K562 (cell line): ENCODE data around the gene SCYL1. TPM values are rescaled to one million over a fixed set of nuclear protein-coding genes. Genes with fewer than 3 reads are reported as not detected.

Experiments used
- CEBPZ ChIP-seq: fragments of 150-350 bp; IDR thresholded peaks from 2 replicates; pipeline ENCODE4 v1.6.1; 2014; ENCODE audit warnings: low read depth, mild to moderate bottlenecking, low read length, borderline replicate concordance
- CHD1 ChIP-seq: fragments of 200-600 bp; sonication (generic); IDR thresholded peaks from one replicate; pipeline ENCODE4 v1.6.1; 2012; ENCODE audit warnings: mild to moderate bottlenecking, moderate library complexity, low read length, inconsistent platforms
- CUX1 ChIP-seq: fragments of 200-800 bp; sonication (Bioruptor generic); IDR thresholded peaks from 2 replicates; pipeline ENCODE4 v1.6.1; 2016; ENCODE audit warnings: missing genetic modification characterization, missing compliant biosample characterization
- ESRRB ChIP-seq: fragments of 250-450 bp; sonication (Bioruptor Pico); IDR thresholded peaks from 2 replicates; pipeline ENCODE4 v1.5.0; 2020; ENCODE audit warnings: mild to moderate bottlenecking, moderate library complexity, borderline replicate concordance
- FOXP4 ChIP-seq: sonication (generic); formaldehyde crosslinking; IDR thresholded peaks from 2 replicates; pipeline ENCODE4 v1.8.0; 2022; ENCODE audit warnings: mild to moderate bottlenecking, missing genetic modification reagents, borderline replicate concordance
- GTF2F1 ChIP-seq: IDR thresholded peaks from 2 replicates; pipeline ENCODE4 v1.6.1; 2011; ENCODE audit warnings: low read depth, low read length, improper control_type of control experiment
- MAFF ChIP-seq: IDR thresholded peaks from 2 replicates; pipeline ENCODE4 v1.6.1; 2012; ENCODE audit warnings: low read length, improper control_type of control experiment
- MED1 ChIP-seq: sonication (generic); formaldehyde crosslinking; IDR thresholded peaks from 2 replicates; pipeline ENCODE4 v1.8.1; 2023; ENCODE audit warnings: missing genetic modification reagents, borderline replicate concordance
- MTA1 ChIP-seq: fragments of 450-650 bp; IDR thresholded peaks from 2 replicates; pipeline ENCODE4 v1.6.1; 2017; ENCODE audit warnings: borderline replicate concordance
- NCOA2 ChIP-seq, 2 experiments: fragments of 450-650 bp; IDR thresholded peaks; 2 replicates each; pipeline ENCODE4 v1.6.1; 2018; ENCODE audit warnings: mild to moderate bottlenecking in 2 of 2, moderate library complexity in 1 of 2; ENCODE audit not compliant: partially characterized antibody in 2 of 2
- NELFE ChIP-seq: IDR thresholded peaks from 2 replicates; pipeline ENCODE4 v1.6.1; 2011; ENCODE audit warnings: mild to moderate bottlenecking; ENCODE audit not compliant: insufficient read depth, insufficient read length
- RBM14 ChIP-seq: fragments of 200-400 bp; formaldehyde crosslinking; IDR thresholded peaks from 2 replicates; pipeline ENCODE4 v1.6.1; 2018; ENCODE audit warnings: low read depth, mild to moderate bottlenecking, low read length, moderate library complexity, borderline replicate concordance; ENCODE audit not compliant: insufficient read depth
- STAG1 ChIP-seq: sonication (generic); formaldehyde crosslinking; IDR thresholded peaks from 2 replicates; pipeline ENCODE4 v1.5.0; 2020; ENCODE audit warnings: missing genetic modification reagents, borderline replicate concordance
- ZNF445 ChIP-seq: fragments of 250-450 bp; sonication (Bioruptor Pico); IDR thresholded peaks from 2 replicates; pipeline ENCODE4 v1.4.0; 2020; ENCODE audit warnings: low read depth, mild to moderate bottlenecking, moderate library complexity
- ZNF507 ChIP-seq: conservative IDR thresholded peaks from 2 replicates; pipeline ENCODE4 v1.6.1; 2017; ENCODE audit warnings: missing genetic modification characterization, missing compliant biosample characterization
- ZNF668 ChIP-seq: fragments of 250-450 bp; sonication (Bioruptor Pico); IDR thresholded peaks from 2 replicates; pipeline ENCODE4 v1.8.0; 2022; ENCODE audit warnings: mild to moderate bottlenecking, inconsistent platforms
- polyA plus RNA-seq, 8 experiments: library from polyadenylated mRNA; depleted of rRNA in 4 of 8; stranded (reverse) in 5 of 8; unstranded in 3 of 8; fragments of >200 nt; fragmentation: Nextera tagmentation in 2 of 8; fragmentation: Illumina TruSeq in 1 of 8; extraction: Ambion mirVana in 2 of 8; extraction: Trizol in 1 of 8; gene quantifications; 2 replicates each; pipeline versions ENCODE4 v1.2.1 to v1.2.3, GENCODE V29; 2011 to 2014; ENCODE audit warnings: inconsistent platforms in 1 of 8, missing spikeins in 1 of 8
- total RNA-seq, 7 experiments: library from RNA; depleted of rRNA in 6 of 7; stranded (reverse); fragments of >200 nt in 6 of 7; fragmentation: Illumina TruSeq in 2 of 7; extraction: Trizol in 2 of 7; gene quantifications; 2 replicates each; pipeline versions ENCODE4 v1.2.1 to v1.2.3, GENCODE V29; 2011 to 2021; ENCODE audit warnings: low replicate concordance in 1 of 7

Gene SCYL1
- total and polyA plus RNA-seq, 9 of the 15 experiments (the other 6 are each of a cell fraction or from before 2014, with no cell fraction given): 1.9 to 145 (median 57.6) TPM

- TF ChIP-seq GTF2F1 (no peak; the same call in 1 of the 2 replicates), ZNF507 (tag) (no peak), MED1 (no peak), MAFF (no peak; the same call in 1 of the 2 replicates), CEBPZ (peak; percentile 10; the same call in 1 of the 2 replicates), FOXP4 (CRISPR knock-in tag) (peak; percentile 81), ZNF445 (CRISPR knock-in tag) (peak; percentile 75; the same call in 1 of the 2 replicates), CUX1 (no peak), ZNF668 (CRISPR knock-in tag) (no peak), RBM14 (no peak), NCOA2 (IDR thresholded peaks at IDR 0.05; ENCODE audit: partially characterized antibody in 2 of 2) (no peak), STAG1 (CRISPR knock-in tag) (0 out of 2 replicates have a peak, but pooled peaks have one; percentile 36), CHD1 (peak; percentile 100), NELFE (no peak), ESRRB (CRISPR knock-in tag) (no peak), MTA1 (no peak)
Observed at GRCh38 chr11:65500387-65501185, 24.3 kb upstream of the SCYL1 start (continued).
